Upper lobe of left lung (tissue), 6 donors: ENCODE data around the gene TMX2. TPM values are rescaled to one million over a fixed set of nuclear protein-coding genes. Genes with fewer than 3 reads are reported as not detected.
A peak's percentile ranks its signal among the peaks of the same experiment; 100 is the strongest.

ENCODE experiments used
- ATAC-seq, 2 donors: fragments of 200-7000 bp; cut with Tn5 transposase; one replicate each; pipeline ENCODE4 v1.9.1; 2022; ENCODE audit warnings: mild to moderate bottlenecking in 2 of 2, moderate library complexity in 2 of 2; ENCODE audit not compliant: low FRiP score in 2 of 2
- DNase-seq, 2 donors: peaks; one replicate each; pipeline ENCODE4 v3.0.0-alpha.2; 2019 to 2020
- H3K27ac ChIP-seq, 4 donors: fragments of 200-600 bp; sonication (generic); one replicate each; pipeline ENCODE4 v1.5.1; 2016 to 2019
- H3K27me3 ChIP-seq, 4 donors: fragments of 200-600 bp; sonication (generic); one replicate each; pipeline ENCODE4 v1.5.1; 2017 to 2019
- H3K36me3 ChIP-seq, 4 donors: fragments of 200-600 bp; sonication (generic); one replicate each; pipeline ENCODE4 v1.5.1; 2016 to 2019
- H3K4me1 ChIP-seq, 4 donors: fragments of 200-600 bp; sonication (generic); one replicate each; pipeline ENCODE4 v1.5.1; 2018 to 2019
- H3K4me3 ChIP-seq, 4 donors: fragments of 200-600 bp; sonication (generic); one replicate each; pipeline ENCODE4 v1.5.1; 2017 to 2019; ENCODE audit warnings: mild to moderate bottlenecking in 2 of 4, moderate library complexity in 1 of 4
- H3K9me3 ChIP-seq, 4 donors: fragments of 200-600 bp; sonication (generic); one replicate each; pipeline ENCODE4 v1.5.1; 2018 to 2019
- EP300 ChIP-seq, 4 donors: sonication (generic); formaldehyde crosslinking; IDR thresholded peaks; one replicate each; pipeline ENCODE4 v1.5.1; 2017; ENCODE audit warnings: antibody characterized with exemption in 4 of 4, control low read depth in 2 of 4
- POLR2A ChIP-seq, 4 donors: fragments of 450-650 bp; IDR thresholded peaks; one replicate each; pipeline ENCODE4 v1.5.1; 2016 to 2017; ENCODE audit warnings: antibody characterized with exemption in 4 of 4, mild to moderate bottlenecking in 2 of 4
- POLR2AphosphoS5 ChIP-seq, 2 donors: sonication (generic); formaldehyde crosslinking; IDR thresholded peaks; one replicate each; pipeline ENCODE4 v1.5.1; 2017; ENCODE audit warnings: antibody characterized with exemption in 2 of 2
- WGBS, 2 donors: methylation state at CpG; one replicate each; pipeline ENCODE4 v1.1.5; 2017 to 2018; 5-methylcytosine and 5-hydroxymethylcytosine counted together
- total RNA-seq, 6 donors: library from RNA; depleted of rRNA in 4 of 6; stranded (reverse); fragments of >200 nt in 4 of 6; gene quantifications; one replicate each; pipeline versions ENCODE4 v1.1.0 to v1.2.1, GENCODE V29; 2016 to 2021
- TF ChIP-seq, protein P1 (sequence below), 6 experiments: fragments of 450-650 bp in 4 of 6; fragments of 200-600 bp in 2 of 6; sonication (generic) in 2 of 6; IDR thresholded peaks; one replicate each; pipeline ENCODE4 v1.5.1; 2016 to 2019; ENCODE audit warnings: antibody characterized with exemption in 6 of 6
- donor health status: DM: no; HTN: no; CAD: no; lungs with moderate emphysema.
- donor health status: DM: no; HTN: yes; CAD: no; lungs with severe emphysema.

The TMX2 gene
- total RNA-seq, 6 donors from 2014 or later, result 16.2 to 67.3 (median 53.1) TPM

DNA sequence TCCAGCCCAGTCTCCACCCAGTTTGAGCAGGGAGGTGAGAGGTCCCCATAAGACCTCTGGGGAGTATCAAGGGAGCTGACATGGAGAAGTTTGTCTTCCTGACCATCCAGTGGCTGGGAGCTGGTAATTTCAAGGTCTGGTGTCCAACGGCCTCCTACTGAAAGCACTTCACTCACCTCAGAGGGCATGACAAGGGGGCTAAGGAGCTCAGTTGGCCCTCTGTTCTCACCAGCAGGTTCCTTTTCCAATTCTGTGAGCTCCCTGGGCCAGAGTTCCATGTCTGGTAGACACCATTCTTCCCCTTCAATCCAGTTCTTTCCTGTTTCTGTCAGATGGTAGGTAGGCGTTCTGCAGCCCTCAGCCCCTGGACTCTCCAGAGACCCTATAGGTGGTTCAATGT is 32.0 kb downstream of the TMX2 start:
- Histone ChIP-seq H3K9me3 (no peaks in the 10 kb centered on the region), H3K27ac (no peak overlapping the region), H3K4me3 (no peak overlapping the region), H3K4me1 (peaks cover 9 to 21% (median 14%) of the 10 kb centered on the region in 4 donors), H3K27me3 (no peaks in the 10 kb centered on the region), H3K36me3 (peaks cover 2 to 35% (median 17%) of the 10 kb centered on the region in 4 donors)
- 88 to 94% methylated on average over 2 of the region's 2 CpGs for WGBS, 2 donors
- TF ChIP-seq, protein P1, sequence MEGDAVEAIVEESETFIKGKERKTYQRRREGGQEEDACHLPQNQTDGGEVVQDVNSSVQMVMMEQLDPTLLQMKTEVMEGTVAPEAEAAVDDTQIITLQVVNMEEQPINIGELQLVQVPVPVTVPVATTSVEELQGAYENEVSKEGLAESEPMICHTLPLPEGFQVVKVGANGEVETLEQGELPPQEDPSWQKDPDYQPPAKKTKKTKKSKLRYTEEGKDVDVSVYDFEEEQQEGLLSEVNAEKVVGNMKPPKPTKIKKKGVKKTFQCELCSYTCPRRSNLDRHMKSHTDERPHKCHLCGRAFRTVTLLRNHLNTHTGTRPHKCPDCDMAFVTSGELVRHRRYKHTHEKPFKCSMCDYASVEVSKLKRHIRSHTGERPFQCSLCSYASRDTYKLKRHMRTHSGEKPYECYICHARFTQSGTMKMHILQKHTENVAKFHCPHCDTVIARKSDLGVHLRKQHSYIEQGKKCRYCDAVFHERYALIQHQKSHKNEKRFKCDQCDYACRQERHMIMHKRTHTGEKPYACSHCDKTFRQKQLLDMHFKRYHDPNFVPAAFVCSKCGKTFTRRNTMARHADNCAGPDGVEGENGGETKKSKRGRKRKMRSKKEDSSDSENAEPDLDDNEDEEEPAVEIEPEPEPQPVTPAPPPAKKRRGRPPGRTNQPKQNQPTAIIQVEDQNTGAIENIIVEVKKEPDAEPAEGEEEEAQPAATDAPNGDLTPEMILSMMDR (IDR thresholded peaks at IDR 0.05), result no peak
- TF ChIP-seq POLR2AphosphoS5 (IDR thresholded peaks at IDR 0.05), result no peak
- no peak for ATAC-seq
- DNase-seq, result no peak

DNA sequence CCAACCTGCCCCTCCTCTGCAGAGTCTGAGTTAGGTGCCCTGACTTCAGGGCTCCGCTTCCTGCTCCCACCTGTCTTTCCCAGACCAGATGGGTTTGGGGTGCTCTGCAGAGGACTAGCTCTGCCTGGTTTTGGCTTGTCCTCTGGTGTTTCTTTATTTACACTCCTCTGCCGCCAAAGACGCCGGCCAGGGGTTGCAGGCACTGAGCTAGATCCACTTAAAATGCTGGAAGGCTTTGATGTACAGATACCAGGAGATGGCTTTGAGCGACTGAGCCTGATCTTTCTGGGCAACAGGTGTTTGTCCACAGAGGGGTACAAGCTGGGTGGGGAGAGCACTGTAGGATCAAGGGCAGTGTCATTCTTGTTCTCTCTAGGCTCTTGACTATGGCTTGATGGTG is 32.8 kb downstream of the TMX2 start:
- peaks cover 9 to 21% (median 14%) of the 10 kb centered on the region in 4 donors for H3K4me1 ChIP-seq
- H3K36me3 ChIP-seq, result peaks cover 2 to 33% (median 16%) of the 10 kb centered on the region in 4 donors
- no peak overlapping the region for H3K27ac ChIP-seq

DNA sequence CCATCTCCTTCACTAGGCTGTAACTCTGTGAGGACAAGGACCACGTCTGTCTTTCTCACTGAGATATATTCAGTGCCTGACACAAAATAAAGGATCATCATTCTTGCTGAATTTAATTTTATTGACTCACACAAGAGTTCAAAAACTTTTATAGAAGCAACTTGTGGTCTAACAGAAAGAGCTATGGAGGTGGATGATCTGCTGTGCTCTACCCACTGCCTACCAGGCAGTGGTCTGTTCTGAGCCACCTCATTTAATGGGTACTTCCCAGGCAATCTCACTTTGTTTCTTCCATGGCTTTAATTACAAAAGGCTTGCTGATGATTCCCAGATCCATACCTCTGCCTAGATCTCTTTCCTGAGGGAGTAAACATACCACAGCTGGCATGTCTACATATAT is 34.5 kb downstream of the TMX2 start:
- H3K9me3 ChIP-seq, result no peaks in the 10 kb centered on the region
- no peak for ATAC-seq
- TF ChIP-seq, protein P1 (IDR thresholded peaks at IDR 0.05), result no peak
- TF ChIP-seq EP300 (IDR thresholded peaks at IDR 0.05) (no peak), POLR2AphosphoS5 (IDR thresholded peaks at IDR 0.05) (no peak), POLR2A (IDR thresholded peaks at IDR 0.05) (no peak)
- no peak overlapping the region for H3K27ac ChIP-seq
- no peak for DNase-seq
- H3K4me3 ChIP-seq, result no peak overlapping the region
- H3K4me1 ChIP-seq, result peaks cover 10 to 18% (median 16%) of the 10 kb centered on the region in 4 donors
- H3K36me3 ChIP-seq, result peaks cover 2 to 33% (median 16%) of the 10 kb centered on the region in 4 donors
- H3K27me3 ChIP-seq, result no peaks in the 10 kb centered on the region
- WGBS, 2 donors, result 95 to 100% methylated on average over 1 of the region's 1 CpG

More for the DNA sequence above, 32.8 kb downstream of the TMX2 start:
- no peak for DNase-seq
- ATAC-seq, result no peak
- no peak for TF ChIP-seq EP300 (IDR thresholded peaks at IDR 0.05)
- no peak for TF ChIP-seq POLR2AphosphoS5 (IDR thresholded peaks at IDR 0.05)
- TF ChIP-seq, protein P1 (IDR thresholded peaks at IDR 0.05), result no peak
- no peak for TF ChIP-seq POLR2A (IDR thresholded peaks at IDR 0.05)
- no peaks in the 10 kb centered on the region for H3K27me3 ChIP-seq
- 88 to 93% methylated on average over 5 of the region's 5 CpGs for WGBS, 2 donors
- H3K9me3 ChIP-seq, result no peaks in the 10 kb centered on the region
- H3K4me3 ChIP-seq, result no peak overlapping the region

DNA sequence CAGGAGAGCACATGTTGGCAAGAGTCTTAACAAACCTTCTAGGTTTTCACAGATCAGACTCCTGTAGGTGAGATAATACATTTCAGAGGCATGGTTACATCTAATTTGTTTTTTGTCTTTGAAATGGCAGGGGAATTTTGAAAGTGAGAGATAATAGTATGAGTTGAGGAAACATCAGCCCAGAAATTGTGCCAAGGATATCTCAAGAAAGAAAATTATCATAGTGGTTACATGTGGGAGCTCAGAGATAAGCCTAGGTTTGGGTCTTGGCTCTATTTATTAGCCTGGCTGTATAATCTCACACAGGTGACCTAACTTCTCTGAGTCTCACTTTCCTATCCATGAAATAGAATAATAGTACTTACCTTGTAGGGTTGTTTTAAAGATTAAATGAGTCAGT is 38.8 kb downstream of the TMX2 start:
- H3K4me3 ChIP-seq, result no peak overlapping the region
- H3K27me3 ChIP-seq, result no peaks in the 10 kb centered on the region
- peaks cover 0 to under 1% (median 0%) of the 10 kb centered on the region in 4 donors for H3K36me3 ChIP-seq
- ATAC-seq (no peak), DNase-seq (no peak)
- H3K4me1 ChIP-seq, result peaks cover 0 to 11% (median 5%) of the 10 kb centered on the region in 4 donors
- H3K9me3 ChIP-seq, result no peaks in the 10 kb centered on the region
- TF ChIP-seq, protein P1 (IDR thresholded peaks at IDR 0.05), result no peak
- TF ChIP-seq EP300 (IDR thresholded peaks at IDR 0.05) (no peak), POLR2A (IDR thresholded peaks at IDR 0.05) (no peak), POLR2AphosphoS5 (IDR thresholded peaks at IDR 0.05) (no peak)
- peak overlapping the region in 1 of 4 donors; percentile 7 for H3K27ac ChIP-seq

DNA sequence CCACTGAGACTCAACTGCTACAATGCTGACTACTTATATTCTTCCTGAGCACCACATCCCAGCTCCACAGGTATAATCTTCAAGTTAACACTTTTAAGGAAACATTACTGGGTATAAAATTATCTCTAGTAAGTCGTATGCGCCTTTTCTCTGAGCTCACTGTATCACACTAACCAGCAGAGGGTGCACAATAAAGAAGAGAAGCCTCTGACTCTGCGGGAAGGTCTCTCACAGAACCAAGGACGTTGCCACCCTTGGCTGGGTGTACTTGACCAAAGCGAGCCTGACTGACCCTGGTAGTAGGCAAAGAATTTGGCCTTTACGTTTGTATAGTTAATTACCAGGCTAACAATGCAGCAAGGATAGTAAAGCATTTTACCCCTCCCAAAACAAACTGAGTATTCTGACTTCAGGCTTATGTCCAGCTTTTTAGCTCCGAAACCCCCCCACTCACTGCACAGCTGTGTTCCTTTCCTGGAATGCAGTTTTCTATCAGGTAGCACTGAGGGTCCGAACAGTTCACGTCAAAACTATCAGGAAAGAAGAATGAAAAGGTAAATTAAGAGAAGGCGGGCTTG is 39.4 kb downstream of the TMX2 start, which contains the start of gene BTBD18:
Gene BTBD18 (minus strand): TSS at position 144 of the 578 bp plus-strand sequence. CDS start 631 bp downstream, outside the sequence.
- Histone ChIP-seq H3K27ac (peak within 1 kb of the TSS in 2 of 4 donors; percentile 7 to 52), H3K4me1 (peaks cover 0 to 11% (median 5%) of the 10 kb centered on the region in 4 donors), H3K9me3 (no peaks in the 10 kb centered on the region), H3K27me3 (no peaks in the 10 kb centered on the region), H3K4me3 (no peak within 1 kb of the TSS), H3K36me3 (no peaks in the 10 kb centered on the region)
- no peak for TF ChIP-seq POLR2A (IDR thresholded peaks at IDR 0.05)
- TF ChIP-seq, protein P1 (IDR thresholded peaks at IDR 0.05), result peak in 5 of 6 experiments; percentile 40 to 62 (median 52)
- DNase-seq (peak in 1 of 2 donors; percentile 30), ATAC-seq (peak; percentile 74 to 75)
- WGBS, 2 donors, result 49 to 57% methylated on average over 10 of the region's 10 CpGs
